ENCODE data around the gene CSPG5. TPM values are rescaled to one million over a fixed set of nuclear protein-coding genes. Genes with fewer than 3 reads are reported as not detected.

Gene CSPG5
- total RNA-seq, 2 experiments from 2014 or later, result 0.37 to 0.42 TPM

GRCh38 chr3:47566667-47567066 lies 12.0 kb downstream of the CSPG5 start:
- no peak overlapping the region for H3K27ac Mint-ChIP-seq
- ChIA-PET CTCF (no interaction called here), POLR2A (no interaction called here)
- DNase-seq, result no peak
- no peaks in the 10 kb centered on the region for H3K4me1 Mint-ChIP-seq (ENCODE audit: low read depth)
- H3K4me3 Mint-ChIP-seq, result no peak overlapping the region
- no peaks in the 10 kb centered on the region for H3K36me3 Mint-ChIP-seq (ENCODE audit: low read depth)
- peaks cover 4% of the 10 kb centered on the region for H3K27me3 Mint-ChIP-seq (ENCODE audit: low read depth)
- H3K9me3 Mint-ChIP-seq (ENCODE audit: insufficient read depth), result no peaks in the 10 kb centered on the region
- no peak for ATAC-seq

GRCh38 chr3:47565734-47566550 lies 12.7 kb downstream of the CSPG5 start:
- DNase-seq (no peak), ATAC-seq (no peak)
- Mint-ChIP-seq H3K4me3 (no peak overlapping the region), H3K27ac (no peak overlapping the region), H3K9me3 (ENCODE audit: insufficient read depth) (no peaks in the 10 kb centered on the region), H3K36me3 (ENCODE audit: low read depth) (no peaks in the 10 kb centered on the region), H3K4me1 (ENCODE audit: low read depth) (no peaks in the 10 kb centered on the region), H3K27me3 (ENCODE audit: low read depth) (peaks cover 2% of the 10 kb centered on the region)
- POLR2A ChIA-PET, result no interaction called here
- CTCF ChIA-PET, result interaction anchor here (1.1 kb wide), 1 partner anchor 223 kb away, joined by 4 read pairs; no protein-coding TSS in a partner anchor

- CTCF ChIA-PET, result no interaction called here
- Mint-ChIP-seq H3K4me1 (ENCODE audit: low read depth) (no peaks in the 10 kb centered on the region), H3K27ac (no peak overlapping the region), H3K4me3 (no peak overlapping the region), H3K9me3 (ENCODE audit: insufficient read depth) (no peaks in the 10 kb centered on the region), H3K27me3 (ENCODE audit: low read depth) (peaks cover 15% of the 10 kb centered on the region), H3K36me3 (ENCODE audit: low read depth) (no peaks in the 10 kb centered on the region)
- no peak for DNase-seq
- ATAC-seq, result no peak
- POLR2A ChIA-PET, result interaction anchor here (0.6 kb wide), 1 partner anchor 34 kb away, joined by 8 read pairs; no protein-coding TSS in a partner anchor
Measured at GRCh38 chr3:47556351-47556750, 22.3 kb downstream of the CSPG5 start.

- Mint-ChIP-seq H3K4me3 (no peak overlapping the region), H3K9me3 (ENCODE audit: insufficient read depth) (no peaks in the 10 kb centered on the region), H3K36me3 (ENCODE audit: low read depth) (no peaks in the 10 kb centered on the region), H3K4me1 (ENCODE audit: low read depth) (no peaks in the 10 kb centered on the region), H3K27me3 (ENCODE audit: low read depth) (peaks cover 24% of the 10 kb centered on the region), H3K27ac (no peak overlapping the region)
- DNase-seq (no peak), ATAC-seq (no peak)
- POLR2A ChIA-PET, result no interaction called here
- CTCF ChIA-PET, result no interaction called here
Measured at GRCh38 chr3:47554335-47554734, 24.3 kb downstream of the CSPG5 start.

- ATAC-seq, result no peak
- CTCF ChIA-PET, result no interaction called here
Measured at GRCh38 chr3:47553407-47553806, 25.3 kb downstream of the CSPG5 start.

GRCh38 chr3:47542471-47543173 lies 36.0 kb downstream of the CSPG5 start:
- Mint-ChIP-seq H3K9me3 (ENCODE audit: insufficient read depth) (no peaks in the 10 kb centered on the region), H3K4me3 (no peak overlapping the region), H3K4me1 (ENCODE audit: low read depth) (no peaks in the 10 kb centered on the region), H3K36me3 (ENCODE audit: low read depth) (no peaks in the 10 kb centered on the region), H3K27ac (no peak overlapping the region), H3K27me3 (ENCODE audit: low read depth) (peaks cover 2% of the 10 kb centered on the region)
- CTCF ChIA-PET, result no interaction called here
- DNase-seq, result no peak
- no peak for ATAC-seq
- POLR2A ChIA-PET, result no interaction called here

More at GRCh38 chr3:47553407-47553806, 25.3 kb downstream of the CSPG5 start:
- DNase-seq, result no peak
- peaks cover 28% of the 10 kb centered on the region for H3K27me3 Mint-ChIP-seq (ENCODE audit: low read depth)
- no peaks in the 10 kb centered on the region for H3K4me1 Mint-ChIP-seq (ENCODE audit: low read depth)
- no peak overlapping the region for H3K27ac Mint-ChIP-seq
- no peaks in the 10 kb centered on the region for H3K36me3 Mint-ChIP-seq (ENCODE audit: low read depth)
- no peak overlapping the region for H3K4me3 Mint-ChIP-seq
- H3K9me3 Mint-ChIP-seq (ENCODE audit: insufficient read depth), result no peaks in the 10 kb centered on the region
- POLR2A ChIA-PET, result no interaction called here

- Mint-ChIP-seq H3K36me3 (ENCODE audit: low read depth) (no peaks in the 10 kb centered on the region), H3K4me1 (ENCODE audit: low read depth) (no peaks in the 10 kb centered on the region), H3K9me3 (ENCODE audit: insufficient read depth) (no peaks in the 10 kb centered on the region), H3K4me3 (no peak overlapping the region), H3K27me3 (ENCODE audit: low read depth) (no peaks in the 10 kb centered on the region), H3K27ac (no peak overlapping the region)
- ATAC-seq (no peak), DNase-seq (no peak)
- ChIA-PET POLR2A (no interaction called here), CTCF (no interaction called here)
Measured at GRCh38 chr3:47541583-47542108, 37.0 kb downstream of the CSPG5 start.

- Mint-ChIP-seq H3K9me3 (ENCODE audit: insufficient read depth) (no peaks in the 10 kb centered on the region), H3K36me3 (ENCODE audit: low read depth) (no peaks in the 10 kb centered on the region), H3K4me3 (no peak overlapping the region), H3K27me3 (ENCODE audit: low read depth) (no peaks in the 10 kb centered on the region), H3K27ac (no peak overlapping the region), H3K4me1 (ENCODE audit: low read depth) (no peaks in the 10 kb centered on the region)
- ChIA-PET CTCF (interaction anchor here (2.1 kb wide), 1 partner anchor 18 kb away, joined by 7 read pairs; no protein-coding TSS in a partner anchor), POLR2A (no interaction called here)
- no peak for DNase-seq
- ATAC-seq, result no peak
Measured at GRCh38 chr3:47540281-47540680, 38.4 kb downstream of the CSPG5 start.

GRCh38 chr3:47536967-47537366 lies 41.7 kb downstream of the CSPG5 start:
- no peak overlapping the region for H3K4me3 Mint-ChIP-seq
- no peak overlapping the region for H3K27ac Mint-ChIP-seq
- CTCF ChIA-PET, result no interaction called here
- no peaks in the 10 kb centered on the region for H3K4me1 Mint-ChIP-seq (ENCODE audit: low read depth)
- H3K9me3 Mint-ChIP-seq (ENCODE audit: insufficient read depth), result no peaks in the 10 kb centered on the region
- ATAC-seq, result no peak
- peaks cover 7% of the 10 kb centered on the region for H3K27me3 Mint-ChIP-seq (ENCODE audit: low read depth)
- H3K36me3 Mint-ChIP-seq (ENCODE audit: low read depth), result no peaks in the 10 kb centered on the region
- DNase-seq, result no peak
- POLR2A ChIA-PET, result no interaction called here

GRCh38 chr3:47536221-47536891 lies 42.3 kb downstream of the CSPG5 start:
- H3K27me3 Mint-ChIP-seq (ENCODE audit: low read depth), result peaks cover 7% of the 10 kb centered on the region
- H3K27ac Mint-ChIP-seq, result no peak overlapping the region
- ChIA-PET CTCF (no interaction called here), POLR2A (no interaction called here)
- H3K4me3 Mint-ChIP-seq, result no peak overlapping the region
- H3K9me3 Mint-ChIP-seq (ENCODE audit: insufficient read depth), result no peaks in the 10 kb centered on the region
- no peaks in the 10 kb centered on the region for H3K4me1 Mint-ChIP-seq (ENCODE audit: low read depth)
- DNase-seq (no peak), ATAC-seq (no peak)
- no peaks in the 10 kb centered on the region for H3K36me3 Mint-ChIP-seq (ENCODE audit: low read depth)

- no peak overlapping the region for H3K27ac Mint-ChIP-seq
- H3K36me3 Mint-ChIP-seq (ENCODE audit: low read depth), result no peaks in the 10 kb centered on the region
- H3K9me3 Mint-ChIP-seq (ENCODE audit: insufficient read depth), result no peaks in the 10 kb centered on the region
- no peak overlapping the region for H3K4me3 Mint-ChIP-seq
- no peak for DNase-seq
- POLR2A ChIA-PET, result no interaction called here
- no peaks in the 10 kb centered on the region for H3K4me1 Mint-ChIP-seq (ENCODE audit: low read depth)
- CTCF ChIA-PET, result interaction anchor here (1.0 to 2.5 kb wide), 3 partner anchors 9 to 16 kb away, joined by 3 to 16 read pairs (median 3); no protein-coding TSS in a partner anchor
- ATAC-seq, result no peak
- H3K27me3 Mint-ChIP-seq (ENCODE audit: low read depth), result peaks cover 7% of the 10 kb centered on the region
Measured at GRCh38 chr3:47533996-47534454, 44.6 kb downstream of the CSPG5 start.

GRCh38 chr3:47533481-47533880 lies 45.2 kb downstream of the CSPG5 start:
- ATAC-seq (no peak), DNase-seq (no peak)
- no peak overlapping the region for H3K27ac Mint-ChIP-seq
- no peak overlapping the region for H3K4me3 Mint-ChIP-seq
- no peaks in the 10 kb centered on the region for H3K4me1 Mint-ChIP-seq (ENCODE audit: low read depth)
- H3K9me3 Mint-ChIP-seq (ENCODE audit: insufficient read depth), result no peaks in the 10 kb centered on the region
- peaks cover 7% of the 10 kb centered on the region for H3K27me3 Mint-ChIP-seq (ENCODE audit: low read depth)
- POLR2A ChIA-PET, result no interaction called here
- no peaks in the 10 kb centered on the region for H3K36me3 Mint-ChIP-seq (ENCODE audit: low read depth)
- CTCF ChIA-PET, result interaction anchor here (1.0 to 2.5 kb wide), 3 partner anchors 9 to 16 kb away, joined by 3 to 16 read pairs (median 3); no protein-coding TSS in a partner anchor

All from activated CD8-positive, alpha-beta T cell treated with anti-CD3 and anti-CD28 coated beads, Interleukin-2, amount 10 ng/mL, durations not matched to agents 7 days and 5 days (primary cell).